Keratinocyte (primary cell): Measurements from ENCODE around the gene ATP6V0B. TPM values are rescaled to one million over a fixed set of nuclear protein-coding genes. Genes with fewer than 3 reads are reported as not detected.

ENCODE experiments used
- DNase-seq: peaks from one replicate; pipeline ENCODE4 v3.0.0-alpha.2; 2011; ENCODE audit warnings: low read depth, missing footprints, low spot score
- FAIRE-seq: peaks from 2 replicates; lab custom pipeline; 2011; peaks lifted over from hg19 to GRCh38; lab: Jason Lieb, UNC
- H2AFZ ChIP-seq: 2 replicates; pipeline ENCODE4 v1.6.0; 2012; ENCODE audit warnings: low read length, control low read depth, inconsistent platforms; ENCODE audit not compliant: control insufficient read depth
- H3K27ac ChIP-seq: 2 replicates; pipeline ENCODE4 v1.5.1; 2011; ENCODE audit warnings: low read length; ENCODE audit not compliant: control insufficient read depth, insufficient read depth
- H3K27me3 ChIP-seq: 3 replicates; pipeline ENCODE4 v1.6.0; 2011; ENCODE audit warnings: low read length; ENCODE audit not compliant: control insufficient read depth, insufficient read depth; ENCODE audit errors: extremely low read depth
- H3K36me3 ChIP-seq, 2 experiments: 2 replicates in 1 of 2; 3 replicates in 1 of 2; pipeline ENCODE4 v1.5.1; 2011; ENCODE audit warnings: low read length in 2 of 2, mild to moderate bottlenecking in 1 of 2; ENCODE audit not compliant: control insufficient read depth in 2 of 2, insufficient read depth in 2 of 2; ENCODE audit errors: extremely low read depth in 1 of 2
- H3K4me1 ChIP-seq: 3 replicates; pipeline ENCODE4 v1.5.1; 2011; ENCODE audit warnings: low read length; ENCODE audit not compliant: control insufficient read depth, insufficient read depth; ENCODE audit errors: extremely low read depth
- H3K4me2 ChIP-seq: 3 replicates; pipeline ENCODE4 v1.6.0; 2011; ENCODE audit warnings: low read depth, low read length; ENCODE audit not compliant: control insufficient read depth, insufficient read depth; ENCODE audit errors: extremely low read depth
- H3K4me3 ChIP-seq, 3 experiments: fragments of 200-600 bp in 1 of 3; sonication (generic) in 1 of 3; 2 replicates in 2 of 3; 3 replicates in 1 of 3; pipeline ENCODE4 v1.5.1; 2011 to 2016; ENCODE audit warnings: low read length in 3 of 3, mild to moderate bottlenecking in 3 of 3, control low read depth in 2 of 3, inconsistent platforms in 1 of 3, low read depth in 1 of 3, mixed read lengths in 1 of 3, mixed run types in 1 of 3, moderate library complexity in 1 of 3; ENCODE audit not compliant: control insufficient read depth in 2 of 3, insufficient read depth in 2 of 3; ENCODE audit errors: extremely low read depth in 1 of 3
- H3K79me2 ChIP-seq: 2 replicates; pipeline ENCODE4 v1.6.0; 2012; ENCODE audit warnings: low read length; ENCODE audit not compliant: control insufficient read depth, insufficient read depth
- H3K9ac ChIP-seq: 3 replicates; pipeline ENCODE4 v1.6.0; 2011; ENCODE audit warnings: low read length; ENCODE audit not compliant: control insufficient read depth, insufficient read depth; ENCODE audit errors: extremely low read depth
- H3K9me1 ChIP-seq: 3 replicates; pipeline ENCODE4 v1.6.0; 2011; ENCODE audit warnings: low read length; ENCODE audit not compliant: control insufficient read depth, insufficient read depth; ENCODE audit errors: extremely low read depth
- H3K9me3 ChIP-seq: 2 replicates; pipeline ENCODE4 v1.5.1; 2012; ENCODE audit warnings: low read depth, low read length; ENCODE audit not compliant: control insufficient read depth
- H4K20me1 ChIP-seq: 3 replicates; pipeline ENCODE4 v1.6.0; 2011; ENCODE audit warnings: low read length; ENCODE audit not compliant: control insufficient read depth, insufficient read depth; ENCODE audit errors: extremely low read depth
- EZH2 ChIP-seq: IDR thresholded peaks from one replicate; pipeline ENCODE4 v1.6.1; 2012; ENCODE audit warnings: inconsistent platforms, mild to moderate bottlenecking, low read length, moderate library complexity
- dilution Hi-C: fragments of 300-500 bp; cut with MboI; formaldehyde crosslinking; loops from one replicate; pipeline ENCODE4 v1.7.0; 2020; ENCODE audit warnings: low sequenced_read_pairs; ENCODE audit not compliant: extremely low pct_ligation_motif_present
- polyA plus RNA-seq, 5 experiments: library from polyadenylated mRNA; depleted of rRNA in 3 of 5; stranded (reverse) in 3 of 5; stranded (forward) in 1 of 5; unstranded in 1 of 5; fragments of >200 nt; gene quantifications; 1 replicate in 1 of 5; 2 replicates in 3 of 5; 3 replicates in 1 of 5; pipeline versions ENCODE4 v1.2.1 to v1.2.3, GENCODE V29; 2011 to 2012; ENCODE audit warnings: missing spikeins in 2 of 5, low read depth in 1 of 5, low replicate concordance in 1 of 5
- TF ChIP-seq, protein P1 (sequence below), 3 experiments: IDR thresholded peaks in 1 of 3; conservative IDR thresholded peaks in 1 of 3; optimal IDR thresholded peaks in 1 of 3; 2 replicates in 2 of 3; 3 replicates in 1 of 3; pipeline versions ENCODE3 to v1.5.1; 2011; ENCODE audit warnings: low read length in 3 of 3, mild to moderate bottlenecking in 3 of 3, moderate library complexity in 2 of 3, control low read depth in 1 of 3, inconsistent platforms in 1 of 3; ENCODE audit not compliant: insufficient read depth in 2 of 3; ENCODE audit errors: extremely low read depth in 1 of 3

The ATP6V0B gene
- polyA plus RNA-seq, 1 donor (not counting 4 experiments of a cell fraction or from before 2014, with no cell fraction given), result 195 TPM

GRCh38 chr1:44021156-44021555, 46.4 kb downstream of the ATP6V0B start:
- Histone ChIP-seq H3K4me3 (no peak overlapping the region), H3K4me2 (no peak overlapping the region), H3K9ac (no peak overlapping the region), H3K4me1 (peaks cover 4% of the 10 kb centered on the region), H2AFZ (no peak overlapping the region), H3K9me1 (no peaks in the 10 kb centered on the region), H3K79me2 (no peaks in the 10 kb centered on the region), H3K27me3 (no peaks in the 10 kb centered on the region), H3K9me3 (no peaks in the 10 kb centered on the region), H3K36me3 (peaks cover 4 to 19% of the 10 kb centered on the region in 2 experiments), H3K27ac (no peak overlapping the region), H4K20me1 (no peaks in the 10 kb centered on the region)
- DNase-seq, result no peak
- dilution Hi-C loops, result no loop called here
- FAIRE-seq, result no peak
- TF ChIP-seq, protein P1, sequence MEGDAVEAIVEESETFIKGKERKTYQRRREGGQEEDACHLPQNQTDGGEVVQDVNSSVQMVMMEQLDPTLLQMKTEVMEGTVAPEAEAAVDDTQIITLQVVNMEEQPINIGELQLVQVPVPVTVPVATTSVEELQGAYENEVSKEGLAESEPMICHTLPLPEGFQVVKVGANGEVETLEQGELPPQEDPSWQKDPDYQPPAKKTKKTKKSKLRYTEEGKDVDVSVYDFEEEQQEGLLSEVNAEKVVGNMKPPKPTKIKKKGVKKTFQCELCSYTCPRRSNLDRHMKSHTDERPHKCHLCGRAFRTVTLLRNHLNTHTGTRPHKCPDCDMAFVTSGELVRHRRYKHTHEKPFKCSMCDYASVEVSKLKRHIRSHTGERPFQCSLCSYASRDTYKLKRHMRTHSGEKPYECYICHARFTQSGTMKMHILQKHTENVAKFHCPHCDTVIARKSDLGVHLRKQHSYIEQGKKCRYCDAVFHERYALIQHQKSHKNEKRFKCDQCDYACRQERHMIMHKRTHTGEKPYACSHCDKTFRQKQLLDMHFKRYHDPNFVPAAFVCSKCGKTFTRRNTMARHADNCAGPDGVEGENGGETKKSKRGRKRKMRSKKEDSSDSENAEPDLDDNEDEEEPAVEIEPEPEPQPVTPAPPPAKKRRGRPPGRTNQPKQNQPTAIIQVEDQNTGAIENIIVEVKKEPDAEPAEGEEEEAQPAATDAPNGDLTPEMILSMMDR (optimal IDR thresholded peaks at IDR 0.05 in 1 of 3, IDR thresholded peaks at IDR 0.05 in 1 of 3, conservative IDR thresholded peaks at IDR 0.05 in 1 of 3; ENCODE audit: extremely low read depth in 1 of 3, insufficient read depth in 2 of 3, low read length in 3 of 3), result no peak
- TF ChIP-seq EZH2, result no peak

- H3K4me3 ChIP-seq, result no peak overlapping the region
- H3K9me1 ChIP-seq, result no peaks in the 10 kb centered on the region
- DNase-seq, result no peak
- no peak for FAIRE-seq
- no peaks in the 10 kb centered on the region for H3K9me3 ChIP-seq
- H3K9ac ChIP-seq, result no peak overlapping the region
- H3K4me2 ChIP-seq, result no peak overlapping the region
- no peak overlapping the region for H3K27ac ChIP-seq
- H3K36me3 ChIP-seq, result peaks cover 4 to 21% of the 10 kb centered on the region in 2 experiments
- no peaks in the 10 kb centered on the region for H3K79me2 ChIP-seq
- dilution Hi-C loops, result no loop called here
- no peaks in the 10 kb centered on the region for H4K20me1 ChIP-seq
- no peak for TF ChIP-seq EZH2
- TF ChIP-seq, protein P1 (optimal IDR thresholded peaks at IDR 0.05 in 1 of 3, IDR thresholded peaks at IDR 0.05 in 1 of 3, conservative IDR thresholded peaks at IDR 0.05 in 1 of 3; ENCODE audit: extremely low read depth in 1 of 3, insufficient read depth in 2 of 3, low read length in 3 of 3), result no peak
- no peaks in the 10 kb centered on the region for H3K27me3 ChIP-seq
- no peak overlapping the region for H2AFZ ChIP-seq
- H3K4me1 ChIP-seq, result peaks cover 4% of the 10 kb centered on the region
Observed at GRCh38 chr1:44021581-44022321, 47.0 kb downstream of the ATP6V0B start.
